ENCODE results near the gene HS3ST2. TPM values are rescaled to one million over a fixed set of nuclear protein-coding genes. Genes with fewer than 3 reads are reported as not detected.
"Not testable (repeated sequence)": the region's sequence is repeated elsewhere in the genome, so short reads cannot be mapped to it uniquely, and the experiment has no call there.

The HS3ST2 gene
- total RNA-seq, 2 donors from 2014 or later, result 0.27 to 3.8 TPM

DNA sequence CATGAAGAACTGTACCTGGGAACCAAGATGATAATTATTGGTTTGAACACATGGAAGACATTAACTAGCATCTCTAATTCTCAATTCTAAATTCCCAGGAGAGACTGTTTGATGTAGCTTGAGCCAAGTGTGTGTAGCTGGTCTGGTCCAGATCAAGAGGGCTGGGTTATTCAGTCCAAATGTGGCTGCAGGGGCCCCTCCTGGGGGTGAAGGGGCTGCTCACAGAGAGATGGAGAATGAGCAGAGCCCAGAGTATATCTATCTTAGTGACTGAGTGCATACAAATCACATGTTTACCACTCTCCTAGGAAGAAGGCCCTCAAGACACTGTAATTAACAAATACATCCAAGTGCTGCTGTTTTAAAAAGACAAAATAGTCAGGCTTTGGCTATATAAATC lies 50.4 kb downstream of the HS3ST2 start:
- no peak for ATAC-seq
- no peak for DNase-seq
- intact Hi-C loops (cut with DNase I), result no loop called here

GRCh38 chr16:22868593-22869224 lies 54.7 kb downstream of the HS3ST2 start:
- ATAC-seq (no peak), DNase-seq (no peak)
- intact Hi-C loops (cut with DNase I), result no loop called here

DNA sequence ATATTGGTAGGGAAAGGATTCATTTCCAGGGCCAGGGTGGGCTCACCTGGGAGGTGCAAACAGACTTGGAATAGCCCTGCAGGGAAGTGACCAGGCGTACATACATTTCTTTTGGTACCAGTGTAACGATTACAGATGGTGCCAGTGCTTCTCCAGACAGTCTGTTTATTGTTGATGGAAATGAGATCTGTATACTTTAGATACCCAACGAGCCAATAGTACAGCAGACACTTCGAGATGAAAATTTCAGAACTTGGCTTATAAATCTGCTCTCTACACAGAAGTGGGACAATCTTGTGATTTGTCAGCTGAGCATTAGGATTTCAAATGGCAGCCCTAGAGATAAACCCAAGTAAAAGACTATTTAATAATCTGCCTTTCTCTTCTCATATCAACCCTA lies 57.9 kb downstream of the HS3ST2 start:
- DNase-seq, result no peak
- intact Hi-C loops (cut with DNase I), result no loop called here
- no peak for ATAC-seq

DNA sequence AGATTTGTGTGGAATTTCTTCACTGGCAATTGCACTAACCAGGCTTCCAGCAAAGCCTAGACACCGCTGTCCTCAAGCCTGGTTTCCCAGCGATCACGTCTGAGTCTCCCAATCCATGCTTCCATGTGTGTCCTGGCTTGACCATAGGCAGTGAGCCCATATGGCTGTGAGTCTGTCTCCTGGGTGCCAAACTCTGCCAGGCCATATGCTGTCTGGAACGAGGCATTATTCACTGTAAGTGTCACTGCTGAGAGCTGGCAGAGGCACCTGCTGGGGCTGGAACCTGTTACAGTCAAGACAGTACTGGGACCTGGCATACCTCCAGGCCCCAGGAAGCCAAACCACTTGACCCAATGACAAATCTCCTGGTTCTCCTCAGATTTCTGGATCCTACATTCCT lies 60.4 kb downstream of the HS3ST2 start:
- intact Hi-C loops (cut with DNase I), result no loop called here
- ATAC-seq, result no peak

DNA sequence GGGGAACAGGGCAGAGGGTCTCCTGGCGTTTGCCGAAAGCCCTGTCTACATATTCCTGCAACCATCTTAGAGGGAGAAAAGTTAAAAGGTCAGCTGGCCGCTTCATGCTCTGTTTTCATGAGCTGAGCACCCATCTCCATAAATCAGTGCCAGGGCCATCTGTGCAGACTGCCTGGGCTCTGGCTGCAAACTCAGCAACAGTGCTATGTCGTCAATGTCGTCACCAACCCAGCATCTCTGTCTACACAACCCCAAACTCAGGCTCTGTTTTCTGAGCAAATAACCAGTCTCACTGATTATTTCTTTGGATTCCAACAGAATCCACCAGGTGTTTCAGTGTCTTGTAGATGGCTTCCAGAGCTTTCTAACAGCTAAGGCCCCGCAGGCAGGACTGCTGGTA lies 65.0 kb downstream of the HS3ST2 start:
- intact Hi-C loops (cut with DNase I), result no loop called here
- ATAC-seq (no peak), DNase-seq (no peak)

More for the DNA sequence above, 60.4 kb downstream of the HS3ST2 start:
- no peak for DNase-seq

DNA sequence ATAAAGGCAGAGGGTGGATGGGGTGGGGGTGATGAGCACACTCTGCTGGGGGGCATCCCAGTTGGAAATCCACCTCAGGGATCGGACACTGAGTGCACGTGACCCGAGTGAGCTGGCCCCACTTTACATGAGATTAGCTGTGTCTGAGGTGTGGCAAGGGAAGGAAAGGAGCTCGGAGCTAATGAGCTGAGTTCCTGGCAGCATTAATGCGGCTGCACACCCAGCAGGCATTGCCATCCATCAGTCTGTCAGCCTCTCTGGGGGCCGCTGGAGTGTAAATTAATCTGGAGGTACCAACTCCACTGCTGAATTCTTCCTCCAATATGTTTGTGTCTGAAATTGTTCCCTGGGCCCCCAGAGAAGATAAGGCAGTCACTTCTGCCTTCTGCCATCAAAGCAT lies 65.5 kb downstream of the HS3ST2 start:
- DNase-seq, result no peak
- intact Hi-C loops (cut with DNase I), result no loop called here
- no peak for ATAC-seq

- intact Hi-C loops (cut with DNase I), result no loop called here
- DNase-seq (no peak), ATAC-seq (no peak)
These were observed 69.0 kb downstream of the HS3ST2 start for GRCh38 chr16:22882981-22883380.

GRCh38 chr16:22885951-22886350 lies 72.0 kb downstream of the HS3ST2 start:
- DNase-seq, result no peak
- intact Hi-C loops (cut with DNase I), result no loop called here
- no peak for ATAC-seq

DNA sequence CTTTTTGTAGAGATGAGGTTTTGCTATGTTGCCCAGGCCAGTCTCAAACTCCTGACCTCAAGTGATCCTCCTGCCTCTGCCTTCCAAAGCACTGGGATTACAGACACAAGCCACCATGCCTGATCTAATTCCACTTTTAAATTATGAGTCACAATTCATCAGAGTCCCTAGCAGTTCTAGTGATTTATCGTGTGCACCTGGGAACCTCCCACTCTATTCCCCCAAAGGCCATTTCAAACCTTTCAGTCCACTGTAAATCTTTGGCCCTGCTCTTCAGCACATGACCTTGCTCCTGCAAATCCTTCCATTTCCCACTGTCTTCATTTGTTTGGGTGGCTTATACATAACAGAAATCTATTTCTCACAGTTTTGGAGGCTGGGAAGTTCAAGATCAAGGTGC lies 73.0 kb downstream of the HS3ST2 start:
- ATAC-seq (no peak), DNase-seq (no peak)
- intact Hi-C loops (cut with DNase I), result no loop called here

- ATAC-seq (no peak), DNase-seq (no peak)
- intact Hi-C loops (cut with DNase I), result no loop called here
These were observed 73.5 kb downstream of the HS3ST2 start for GRCh38 chr16:22887445-22887844.

DNA sequence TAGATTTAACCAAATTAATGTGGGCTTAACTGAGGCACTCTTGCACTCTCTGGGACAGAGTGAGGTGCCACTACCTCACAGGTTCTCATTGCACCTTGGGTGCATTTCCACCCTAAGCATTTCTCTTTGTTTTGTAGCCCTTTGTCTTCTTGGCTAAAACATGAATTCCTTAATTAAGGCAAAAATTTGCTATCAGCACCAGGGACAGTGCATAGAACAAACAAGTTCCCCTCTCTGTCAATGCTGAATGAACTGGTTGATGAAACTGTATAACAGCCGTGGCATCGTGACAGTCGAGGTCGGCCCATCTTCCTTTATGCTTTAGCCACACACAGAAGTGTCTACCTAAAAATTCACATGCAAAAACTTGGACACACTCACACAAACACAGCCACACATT lies 74.8 kb downstream of the HS3ST2 start:
- intact Hi-C loops (cut with DNase I), result no loop called here
- DNase-seq (no peak), ATAC-seq (no peak)

- intact Hi-C loops (cut with DNase I), result loop anchor here (10.0 kb wide), 2 partner anchors 294 to 544 kb away; partner anchors contain the start of gene SCNN1G (in 1 of the 2)
- no peak for ATAC-seq
- DNase-seq, result no peak
These were observed 77.0 kb downstream of the HS3ST2 start for GRCh38 chr16:22890976-22891375.

DNA sequence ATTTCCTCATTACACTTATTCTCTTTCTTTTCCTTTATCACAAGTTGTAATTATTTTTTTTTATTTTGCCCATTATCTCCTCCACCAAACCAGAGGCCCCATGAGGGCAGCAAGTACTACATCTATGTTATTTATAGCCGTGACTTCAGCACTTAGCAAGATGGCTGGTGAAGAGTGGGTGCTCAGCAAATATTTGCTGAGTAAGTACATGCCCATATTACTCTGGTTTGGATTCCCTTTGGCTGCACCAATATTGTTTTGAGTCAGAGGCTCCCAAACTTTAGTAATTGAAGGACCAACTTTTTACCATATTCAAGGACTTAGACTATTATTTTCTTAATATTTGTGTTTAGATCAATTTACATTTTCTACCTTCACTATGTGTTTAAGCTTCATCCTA lies 83.2 kb downstream of the HS3ST2 start:
- no peak for ATAC-seq
- no peak for DNase-seq
- intact Hi-C loops (cut with DNase I), result loop anchor here (5.0 to 10.0 kb wide), 3 partner anchors 288 to 538 kb away; partner anchors contain the start of gene SCNN1G (in 1 of the 2)

DNA sequence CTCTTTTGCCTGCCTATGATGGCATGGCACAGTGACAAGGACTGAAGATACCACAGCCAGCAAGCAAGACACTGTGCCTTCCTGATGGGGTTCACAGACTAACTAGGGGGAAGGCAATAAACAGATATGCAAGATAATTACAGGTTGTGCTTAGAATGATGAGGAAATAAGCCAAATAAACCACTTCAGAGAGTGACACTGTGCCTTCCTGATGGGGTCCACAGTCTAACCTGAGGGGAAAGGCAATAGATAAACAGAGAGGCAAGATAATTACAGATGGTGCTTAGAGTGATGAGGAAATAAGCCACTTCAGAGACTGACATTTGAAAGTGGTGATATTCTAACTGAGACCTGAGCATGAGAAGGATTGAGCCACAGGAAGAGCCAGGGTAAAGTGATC lies 84.2 kb downstream of the HS3ST2 start:
- intact Hi-C loops (cut with DNase I), result loop anchor here (2.0 to 10.0 kb wide), 5 partner anchors 51 to 537 kb away; partner anchors contain the start of gene SCNN1G (in 1 of the 2)
- DNase-seq (no peak), ATAC-seq (no peak)

DNA sequence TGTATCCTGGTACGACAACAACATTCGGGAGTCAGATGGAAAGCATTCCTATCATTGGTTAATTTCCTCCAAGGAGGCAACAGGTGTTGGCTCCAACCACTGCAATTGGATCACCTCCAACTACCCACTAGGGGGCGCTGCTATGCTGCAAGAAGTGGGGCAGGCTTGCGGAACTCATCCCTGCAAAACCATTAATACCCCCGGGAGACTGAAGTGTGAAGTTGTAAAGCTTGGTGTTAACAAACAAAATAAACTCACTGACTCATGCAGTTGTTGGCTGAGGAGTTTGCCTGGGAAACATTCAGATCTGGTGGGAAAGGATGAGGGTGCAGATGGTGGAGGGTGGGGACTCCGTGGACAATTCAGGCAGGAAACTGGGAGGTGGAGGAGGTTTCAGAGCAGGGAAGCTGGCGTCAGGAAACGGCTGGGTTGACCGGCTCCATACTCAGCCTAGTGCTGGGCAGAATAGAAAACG lies 84.9 kb downstream of the HS3ST2 start:
- peak; percentile 79 for DNase-seq
- intact Hi-C loops (cut with DNase I), result loop anchor here (2.0 to 10.0 kb wide), 5 partner anchors 50 to 536 kb away; partner anchors contain the start of gene SCNN1G (in 1 of the 2)
- ATAC-seq, result peak; percentile 85 to 92

- not testable (repeated sequence) for DNase-seq, ATAC-seq
- intact Hi-C loops (cut with DNase I), result loop anchor here (2.0 to 10.0 kb wide), 5 partner anchors 49 to 535 kb away; partner anchors contain the start of gene SCNN1G (in 1 of the 2)
These were observed 85.6 kb downstream of the HS3ST2 start for GRCh38 chr16:22899567-22899966.

- no peak for DNase-seq
- ATAC-seq, result no peak
- intact Hi-C loops (cut with DNase I), result no loop called here
These were observed 86.9 kb downstream of the HS3ST2 start for GRCh38 chr16:22900863-22901262.

DNA sequence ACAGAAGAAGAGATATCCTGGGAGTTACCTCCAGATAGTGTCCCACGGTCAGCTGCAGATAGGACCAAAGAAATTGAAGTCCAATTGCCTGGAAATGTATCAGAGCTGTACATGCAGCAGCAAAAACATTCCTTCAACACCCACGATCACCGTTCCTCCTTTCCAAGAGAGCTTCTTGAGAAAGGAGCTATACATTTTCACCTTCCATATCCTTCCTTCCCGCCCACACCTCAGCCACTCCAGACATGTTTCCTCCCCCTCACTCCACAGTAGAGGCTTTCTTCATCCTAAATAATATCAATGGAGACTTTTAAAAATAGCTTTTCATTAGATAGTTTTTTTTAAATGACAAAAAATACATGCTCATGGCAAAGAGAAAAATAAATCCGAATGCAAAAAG lies 87.6 kb downstream of the HS3ST2 start:
- intact Hi-C loops (cut with DNase I), result no loop called here

DNA sequence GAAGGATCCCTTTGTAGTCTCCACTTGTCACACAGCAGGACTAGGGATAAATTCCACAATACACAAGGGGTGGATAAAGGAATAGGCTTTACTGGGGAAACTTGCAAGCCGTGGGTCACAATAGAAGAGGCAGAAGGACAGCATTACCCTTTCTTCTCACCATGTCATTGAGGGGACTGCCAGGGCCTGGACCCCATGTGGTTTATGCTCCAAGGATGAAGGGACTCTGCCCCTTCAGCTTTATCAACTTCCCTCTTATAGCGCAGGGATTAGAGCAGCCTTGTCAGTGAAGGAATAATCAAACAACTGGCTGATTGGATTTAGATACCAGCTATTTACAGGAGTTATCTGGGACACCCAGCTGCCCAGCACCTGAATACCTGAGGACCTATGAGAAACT lies 89.8 kb downstream of the HS3ST2 start:
- DNase-seq, result no peak
- intact Hi-C loops (cut with DNase I), result no loop called here
- ATAC-seq, result no peak

More for the DNA sequence above, 87.6 kb downstream of the HS3ST2 start:
- DNase-seq (no peak), ATAC-seq (no peak)

GRCh38 chr16:22912654-22913053 lies 98.7 kb downstream of the HS3ST2 start:
- DNase-seq, result no peak
- intact Hi-C loops (cut with DNase I), result no loop called here
- no peak for ATAC-seq

DNA sequence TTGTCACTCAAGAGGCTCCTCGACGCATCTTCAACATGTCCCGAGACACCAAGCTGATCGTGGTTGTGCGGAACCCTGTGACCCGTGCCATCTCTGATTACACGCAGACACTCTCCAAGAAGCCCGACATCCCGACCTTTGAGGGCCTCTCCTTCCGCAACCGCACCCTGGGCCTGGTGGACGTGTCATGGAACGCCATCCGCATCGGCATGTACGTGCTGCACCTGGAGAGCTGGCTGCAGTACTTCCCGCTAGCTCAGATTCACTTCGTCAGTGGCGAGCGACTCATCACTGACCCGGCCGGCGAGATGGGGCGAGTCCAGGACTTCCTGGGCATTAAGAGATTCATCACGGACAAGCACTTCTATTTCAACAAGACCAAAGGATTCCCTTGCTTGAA lies 101.0 kb downstream of the HS3ST2 start:
- ATAC-seq, result no peak
- intact Hi-C loops (cut with DNase I), result no loop called here
- no peak for DNase-seq

Data from left cardiac atrium (tissue), 4 donors.